CD1c-positive myeloid dendritic cell (primary cell): ENCODE measurements around the gene LZTR1.

Source experiments
- DNase-seq: peaks from one replicate; pipeline ENCODE4 v3.0.0-alpha.2; 2016; ENCODE audit errors: extremely low spot score

Gene LZTR1

DNA sequence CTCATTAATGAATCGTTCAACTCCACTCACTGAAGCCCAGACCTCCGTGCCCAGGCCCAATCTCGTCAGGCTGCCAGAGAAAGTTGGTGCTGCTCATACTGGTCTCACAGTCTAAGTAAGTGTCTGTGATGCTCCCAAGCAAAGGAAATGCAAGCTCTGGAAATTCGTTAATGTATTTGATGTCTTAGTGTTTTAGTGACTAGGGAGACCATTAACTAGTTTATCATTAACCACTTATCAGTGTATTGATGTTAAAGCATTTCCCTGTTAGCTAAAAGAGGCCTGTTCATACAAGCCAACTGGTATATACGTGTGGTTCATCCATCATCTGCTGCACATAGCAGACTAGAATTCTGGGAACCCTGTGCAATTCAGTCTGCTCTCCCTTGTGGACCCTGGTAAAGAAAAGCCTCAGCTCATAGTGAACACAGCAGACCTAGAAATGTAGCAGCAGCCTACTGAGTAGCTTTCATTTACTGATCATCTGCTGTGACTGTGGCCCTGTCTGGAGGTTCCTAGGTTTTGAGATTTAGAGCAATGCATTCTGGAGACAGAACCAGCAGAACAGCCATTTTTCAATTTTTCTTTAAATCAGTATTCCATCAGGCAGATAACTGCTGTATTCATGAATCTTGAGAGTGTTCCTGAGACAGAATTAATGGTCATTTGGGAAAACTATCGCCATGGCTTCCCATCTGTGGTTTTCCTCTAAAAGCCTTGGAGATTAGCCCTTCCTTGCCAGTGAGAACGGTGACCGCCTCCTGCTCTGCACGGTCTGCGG lies 30.8 kb upstream of the LZTR1 start:
- no peak for DNase-seq

DNA sequence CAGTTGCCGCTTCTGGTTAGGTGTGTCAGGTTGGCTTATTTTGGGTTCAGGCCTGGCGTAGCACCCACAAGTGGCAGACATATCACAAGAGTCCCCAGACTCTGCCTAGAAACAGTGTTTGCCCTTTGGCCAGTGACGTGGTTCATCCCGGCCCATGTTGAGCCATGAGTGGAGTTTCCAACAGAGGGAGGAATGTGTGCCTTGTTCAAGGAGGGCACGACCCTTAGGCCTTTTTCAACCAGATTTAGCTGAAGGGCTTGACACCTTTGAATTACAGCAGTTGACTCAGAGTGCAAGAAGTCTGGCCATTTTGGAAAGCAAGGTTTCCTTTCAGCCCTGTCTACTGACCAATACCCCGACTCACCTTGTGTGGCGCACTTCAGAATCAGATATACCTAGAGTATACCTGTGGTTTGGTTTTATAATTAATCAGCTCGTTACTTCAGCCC lies 30.1 kb upstream of the LZTR1 start:
- no peak for DNase-seq

DNA sequence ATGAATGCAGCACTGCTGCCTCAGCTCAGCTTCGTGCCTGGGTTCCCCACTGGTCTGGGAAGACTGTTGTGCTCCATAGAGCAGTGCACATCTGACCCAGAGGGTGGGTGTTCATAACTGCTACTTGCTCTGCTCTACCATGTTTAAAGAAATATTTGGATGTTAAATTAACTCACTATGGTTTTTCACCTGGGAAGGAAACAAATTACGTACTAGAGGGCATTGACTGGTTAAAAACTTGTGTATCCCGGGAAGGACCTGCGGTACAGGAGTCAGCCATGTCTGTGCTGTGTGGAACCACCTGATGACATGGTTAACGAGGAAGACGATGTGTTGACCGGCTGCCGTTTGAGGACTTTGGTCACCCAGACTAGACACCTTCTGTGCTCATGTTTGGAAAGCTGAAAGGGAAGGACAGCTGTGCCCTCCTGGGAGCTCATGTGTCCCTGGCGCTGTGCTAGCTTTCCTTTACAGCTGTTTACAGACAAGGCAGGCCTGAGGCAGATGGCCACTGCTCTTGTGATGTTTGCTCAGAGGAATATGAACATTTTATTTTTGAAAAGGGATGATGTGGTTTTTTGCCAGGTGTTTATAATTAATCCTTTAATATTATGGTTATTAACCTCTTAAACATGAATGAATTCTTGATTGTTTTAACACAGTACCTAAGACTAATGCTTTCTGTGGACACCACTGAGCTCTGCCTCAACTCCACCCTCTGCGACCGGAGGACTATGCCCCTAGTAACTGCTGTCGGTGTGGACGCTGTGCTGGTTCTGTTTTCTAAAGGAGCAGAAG lies 29.4 kb upstream of the LZTR1 start:
- no peak for DNase-seq

DNA sequence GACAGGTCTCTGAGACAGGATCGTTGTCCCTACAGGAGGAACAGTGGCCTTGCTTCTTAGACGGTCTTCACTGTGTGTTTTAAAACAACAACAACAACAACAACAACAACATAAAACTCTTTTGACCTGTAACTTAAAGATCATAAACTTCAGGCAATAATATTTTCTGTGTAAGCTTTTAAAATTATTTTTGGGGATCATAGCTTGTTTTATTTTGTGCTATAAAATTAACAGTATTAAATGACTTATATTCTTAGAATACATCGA lies 28.8 kb upstream of the LZTR1 start:
- DNase-seq = no peak

DNA sequence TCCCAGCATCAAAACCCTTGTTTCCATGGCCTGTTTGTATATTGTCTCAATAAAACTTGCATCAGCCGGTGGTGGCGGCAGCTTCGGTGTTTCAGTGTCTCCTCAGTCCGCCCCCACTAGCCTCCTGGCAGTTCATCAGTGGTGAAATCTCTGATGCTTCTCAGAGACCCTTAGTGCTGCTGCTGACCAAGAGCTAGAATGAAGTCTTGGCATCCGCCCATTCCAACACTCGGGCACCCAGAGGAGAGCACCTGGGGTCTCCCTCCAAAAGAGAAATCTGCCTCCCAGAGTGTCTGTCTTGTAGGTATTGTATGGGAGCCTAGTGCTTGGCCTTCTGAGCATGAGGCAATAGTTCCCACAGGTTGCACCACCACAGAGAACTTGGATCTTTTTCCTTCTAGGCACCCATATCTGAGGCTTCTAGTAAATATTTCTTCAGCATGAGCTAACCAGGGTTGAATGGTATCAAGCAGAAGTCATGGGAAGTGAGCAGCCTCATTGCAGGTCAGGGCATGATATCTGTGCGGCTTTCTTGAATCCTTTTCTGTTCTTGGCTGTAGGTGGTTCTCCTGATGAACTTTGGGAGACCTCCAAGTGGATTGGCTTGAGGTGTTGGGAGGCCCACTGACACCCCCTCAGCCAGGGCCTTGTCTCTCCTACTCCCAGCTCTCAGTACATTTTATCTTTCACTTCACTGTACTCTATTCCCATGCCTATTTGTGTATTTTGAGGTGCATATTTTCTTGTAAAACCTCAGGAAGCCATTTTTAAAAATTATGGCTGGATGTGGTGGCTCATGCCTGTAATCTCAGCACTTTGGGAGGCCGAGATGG lies 28.2 kb upstream of the LZTR1 start:
- no peak for DNase-seq

DNA sequence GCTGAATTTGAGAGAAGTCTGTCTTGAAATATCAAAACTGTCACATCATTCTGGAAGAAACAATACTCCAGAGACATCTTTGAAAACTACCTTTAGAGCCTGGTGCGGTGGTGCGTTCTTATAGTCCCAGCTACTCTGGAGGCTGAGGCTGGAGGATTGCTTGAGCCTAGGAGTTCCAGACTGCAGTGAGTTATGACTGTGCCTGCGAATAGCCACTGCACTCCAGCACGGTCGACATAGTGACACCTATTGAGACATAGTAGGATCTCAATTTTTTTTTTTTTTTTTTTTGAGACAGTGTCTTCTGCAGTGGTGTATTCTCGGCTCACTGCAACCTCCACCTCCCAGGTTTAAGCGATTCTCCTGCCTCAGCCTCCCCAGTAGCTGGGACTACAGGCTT lies 26.5 kb upstream of the LZTR1 start:
- DNase-seq = no peak

DNA sequence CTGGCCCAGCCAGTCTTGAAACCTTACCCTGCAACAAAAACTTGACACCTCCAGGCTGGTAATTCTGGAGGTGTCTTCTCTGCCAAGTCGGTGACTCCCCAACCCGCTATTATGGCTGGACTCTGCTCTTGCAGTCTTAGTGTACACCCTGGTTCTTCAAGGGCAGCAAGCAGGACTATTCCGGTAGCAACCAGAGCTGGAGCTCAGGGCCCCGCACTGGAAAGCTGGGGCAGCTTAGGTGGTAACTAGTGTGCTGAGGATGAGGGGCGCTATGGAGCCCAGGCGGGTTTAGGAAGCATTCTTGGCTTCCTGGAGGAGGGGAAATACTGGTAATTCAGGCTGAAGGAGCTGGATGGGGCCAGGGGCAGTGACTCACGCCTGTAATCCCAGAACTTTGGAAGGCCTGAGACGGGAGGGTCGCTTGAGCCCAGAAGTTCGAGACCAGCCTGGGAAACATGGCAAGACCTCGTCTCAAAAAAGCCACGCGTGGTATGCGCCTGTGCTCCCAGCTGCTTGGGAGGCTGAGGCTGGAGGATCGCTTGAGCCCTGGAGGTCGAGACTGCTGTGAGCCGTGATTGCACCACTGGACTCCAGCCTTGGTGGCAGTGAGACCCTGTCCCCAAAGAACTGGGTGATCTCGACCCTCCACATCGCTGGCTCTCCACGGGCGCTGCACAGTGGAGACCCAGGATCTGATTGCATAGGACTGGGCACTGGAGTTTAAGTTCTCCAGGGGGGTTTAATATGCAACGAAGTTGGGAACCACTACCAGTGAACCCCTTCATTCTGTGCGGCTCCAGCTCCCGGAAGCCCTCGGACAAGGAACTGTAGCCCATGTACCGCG lies 25.6 kb upstream of the LZTR1 start:
- no peak for DNase-seq

DNA sequence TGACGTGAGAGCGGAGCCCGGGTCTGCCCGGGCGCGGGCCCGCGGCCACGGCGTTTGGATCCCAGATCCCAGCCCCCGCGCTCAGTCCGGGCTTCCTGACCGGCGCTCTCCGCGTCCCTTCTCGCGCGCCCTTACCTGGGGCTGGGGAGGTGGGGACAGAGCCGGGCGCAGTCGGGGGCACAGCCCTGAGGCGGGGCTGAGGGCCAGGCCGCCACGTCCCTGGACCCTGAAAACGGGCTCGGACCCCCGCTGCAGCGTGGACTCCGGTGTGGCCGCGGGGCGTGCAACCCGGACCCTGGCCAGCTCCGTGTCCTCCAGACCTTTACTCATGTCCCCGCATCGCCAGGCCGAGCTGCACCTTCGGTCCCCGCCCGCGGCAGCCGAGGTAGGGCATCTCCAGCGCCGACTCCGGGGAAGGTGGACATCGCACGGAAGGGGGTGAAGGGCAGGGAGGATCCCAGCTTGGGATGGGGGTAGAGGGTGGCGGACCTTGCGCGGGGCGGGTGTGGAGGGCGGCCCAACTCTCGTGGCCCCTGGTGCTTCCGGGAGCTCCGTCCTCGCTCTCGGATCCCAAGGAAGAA lies 24.9 kb upstream of the LZTR1 start:
- peak; percentile 54 for DNase-seq

DNA sequence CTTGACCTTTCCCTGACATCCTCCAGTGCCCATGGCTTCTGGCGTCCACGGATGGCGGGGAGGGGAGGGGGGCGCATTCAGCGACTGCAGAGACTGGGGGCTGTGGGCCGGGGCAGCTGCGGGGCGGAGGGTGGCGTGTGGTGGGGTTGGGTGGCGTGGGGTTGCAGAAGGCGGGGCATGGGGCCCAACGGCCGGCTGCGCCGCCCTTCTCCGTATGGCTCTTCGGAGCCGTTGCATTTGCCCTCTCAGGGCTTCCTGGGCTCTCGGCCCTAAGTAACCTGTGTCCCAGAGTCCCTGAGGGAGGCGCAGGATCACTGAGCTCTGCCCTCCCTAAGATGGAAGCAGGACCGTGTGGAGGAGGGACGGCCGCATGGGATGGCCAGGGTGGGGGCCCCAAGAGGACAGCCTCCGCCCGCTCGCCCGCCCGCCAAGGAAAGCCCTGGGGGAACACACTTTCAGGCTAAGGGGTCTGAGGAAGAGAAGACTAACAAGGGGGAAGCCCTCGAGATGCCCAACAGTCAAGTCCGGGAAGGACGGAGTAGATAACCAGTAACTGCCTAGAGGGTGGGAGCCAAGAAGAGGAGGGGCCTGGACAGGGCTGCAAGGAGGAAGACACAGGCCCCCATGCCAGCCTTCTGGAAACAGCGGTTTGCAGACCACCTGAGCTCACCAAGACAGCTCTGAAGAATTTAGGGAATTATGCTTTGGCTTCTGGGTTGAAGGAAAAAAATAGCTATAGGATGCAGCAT lies 24.2 kb upstream of the LZTR1 start:
- peak; percentile 41 for DNase-seq

DNA sequence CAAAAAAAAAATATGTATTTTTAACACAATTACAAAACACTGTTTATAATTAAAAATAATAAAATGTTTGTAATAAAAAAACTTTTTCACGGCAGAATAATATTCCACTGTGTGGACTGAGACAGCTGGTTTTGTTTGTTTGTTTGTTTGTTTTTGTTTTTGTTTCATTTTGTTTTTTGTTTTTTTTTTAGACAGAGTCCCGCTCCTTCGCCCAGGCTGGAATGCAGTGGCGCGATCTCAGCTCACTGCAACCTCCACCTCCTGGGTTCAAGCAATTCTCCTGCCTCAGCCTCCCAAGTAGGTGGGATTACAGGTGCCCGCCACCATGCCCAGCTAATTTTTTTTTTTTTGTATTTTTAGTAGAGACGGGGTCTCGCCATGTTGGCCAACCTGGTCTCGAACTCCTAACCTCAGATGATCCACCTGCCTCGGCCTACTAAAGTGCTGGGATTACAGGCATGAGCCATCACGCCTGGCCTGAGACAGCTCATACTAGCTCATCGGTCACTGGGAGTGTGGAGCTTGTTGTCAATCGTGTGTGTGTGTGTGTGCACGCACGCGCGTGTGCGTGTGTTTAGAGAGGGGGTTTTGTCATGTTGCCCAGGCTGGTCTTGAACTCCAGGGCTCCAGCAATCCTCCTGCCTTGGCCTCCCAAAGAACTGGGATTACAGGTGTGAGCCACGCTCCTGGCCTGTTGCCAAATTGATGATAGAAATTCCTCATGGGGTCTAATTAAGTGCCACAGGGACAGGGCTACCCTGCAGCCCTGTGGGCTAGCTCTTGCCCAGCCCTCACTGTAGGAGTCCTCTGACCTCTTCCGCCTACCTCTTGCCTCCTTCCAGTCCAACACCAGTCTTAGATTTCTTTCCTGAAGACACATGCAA lies 22.3 kb upstream of the LZTR1 start:
- DNase-seq = no peak

DNA sequence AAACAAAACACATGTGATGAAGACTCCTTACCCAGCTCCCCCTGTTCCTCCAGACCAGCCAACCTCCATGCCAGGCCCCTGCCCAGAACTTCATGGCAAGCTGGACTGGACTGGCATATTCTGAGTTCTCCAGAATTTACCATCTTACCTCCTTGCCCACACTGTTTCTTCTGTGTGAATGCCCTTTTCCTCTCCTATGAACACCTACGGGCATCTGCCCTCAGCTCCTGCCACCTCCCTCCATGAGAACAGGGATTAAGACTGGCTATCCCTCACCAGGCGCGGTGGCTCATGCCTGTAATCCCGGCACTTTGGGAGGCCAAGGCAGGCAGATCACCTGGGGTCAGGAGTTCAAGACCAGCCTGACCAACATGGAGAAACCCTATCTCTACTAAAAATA lies 21.5 kb upstream of the LZTR1 start:
- no peak for DNase-seq

DNA sequence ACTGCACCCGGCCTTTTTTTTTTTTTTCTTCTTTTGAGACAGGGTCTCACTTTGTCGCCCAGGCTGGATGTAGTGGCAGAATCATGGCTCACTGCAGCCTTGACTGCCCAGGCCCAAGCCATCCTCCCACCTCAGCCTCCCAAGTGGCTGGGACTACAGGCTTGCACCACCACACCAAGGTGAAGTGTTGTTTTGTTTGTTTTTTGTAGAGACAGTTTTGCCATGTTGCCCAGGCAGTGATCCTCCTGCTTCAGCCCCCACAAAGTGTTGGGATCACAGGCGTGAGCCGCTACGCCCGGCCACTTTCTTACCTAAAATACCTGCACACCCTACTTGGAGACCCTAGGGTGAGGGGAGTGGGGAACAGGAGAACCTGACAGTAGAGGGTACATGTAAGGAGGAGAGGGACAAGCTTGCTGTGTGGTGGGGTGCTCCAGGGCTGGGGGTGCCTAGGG lies 19.6 kb upstream of the LZTR1 start:
- DNase-seq = no peak

DNA sequence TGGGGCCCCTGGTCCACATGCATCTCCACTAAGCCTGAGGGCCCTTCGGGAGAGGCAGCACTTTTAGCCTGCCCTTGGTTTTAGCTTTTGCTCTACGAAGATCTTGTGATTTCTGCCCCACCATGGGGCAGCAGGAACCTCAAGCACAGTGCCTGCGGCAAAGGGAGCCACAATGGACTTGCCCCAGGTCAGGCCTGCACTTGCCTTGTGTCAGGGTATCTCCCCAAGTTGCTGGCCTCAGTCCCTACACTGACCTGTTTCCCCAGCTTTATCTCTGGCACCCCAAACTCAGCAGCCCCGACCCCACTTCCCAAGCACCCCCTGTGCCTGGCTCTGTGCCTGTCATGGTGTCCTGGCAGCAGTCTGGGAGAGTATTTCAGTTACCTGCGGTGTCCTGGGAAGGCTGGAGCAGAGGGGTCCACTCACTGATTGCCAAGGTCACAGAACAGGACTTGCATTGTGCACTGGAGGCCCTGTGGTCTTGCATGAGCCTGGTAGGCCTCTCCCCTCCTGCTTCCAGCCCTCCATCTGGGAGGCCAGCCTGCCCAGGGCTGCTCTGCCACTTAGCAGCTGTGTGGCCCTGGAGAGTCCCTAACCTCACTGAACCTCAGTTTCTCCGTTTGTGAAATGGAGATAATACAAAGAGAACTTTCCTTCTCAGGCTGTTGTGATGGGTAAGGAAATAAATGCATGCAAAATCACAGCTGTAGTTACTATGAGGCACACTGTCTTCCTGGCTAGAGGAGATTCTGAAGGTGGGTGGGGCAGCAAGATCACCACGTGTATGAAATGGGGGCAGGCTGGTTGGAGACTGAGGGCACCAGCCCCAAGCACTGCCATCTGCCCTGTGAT lies 18.7 kb upstream of the LZTR1 start:
- DNase-seq = no peak

DNA sequence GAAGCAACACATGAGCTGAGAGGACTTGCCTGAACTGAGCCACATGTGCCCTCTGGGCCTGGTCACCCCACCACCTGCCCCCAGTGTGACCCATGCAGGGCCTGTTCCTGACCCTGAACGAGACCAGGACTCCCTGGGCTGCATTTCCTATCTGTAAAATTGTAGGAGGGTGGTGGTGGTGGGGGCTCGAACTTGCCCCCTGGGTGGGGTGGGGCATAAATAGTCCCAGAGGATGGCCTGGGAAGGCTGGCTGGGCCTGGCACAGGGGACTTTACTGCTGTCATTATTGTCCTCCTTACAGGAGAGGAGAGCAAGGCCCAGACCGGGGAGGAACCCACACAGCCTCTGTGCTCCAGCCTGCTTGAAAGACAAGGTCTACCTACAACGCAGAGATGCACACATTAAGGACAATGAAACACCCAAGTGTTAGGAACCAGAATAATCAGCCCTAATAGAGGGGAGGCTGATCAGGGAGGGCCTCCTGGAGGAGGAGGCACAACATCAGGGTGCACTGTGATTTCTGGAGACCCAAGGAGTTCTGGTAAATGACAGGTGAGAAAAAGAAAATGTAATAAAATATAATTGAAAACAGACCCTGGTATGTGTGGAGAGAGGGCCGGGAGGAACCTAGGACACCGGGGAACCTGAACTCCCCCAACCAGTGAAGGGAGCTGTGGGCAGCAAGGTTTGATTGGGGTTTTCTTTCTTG lies 17.9 kb upstream of the LZTR1 start:
- no peak for DNase-seq

DNA sequence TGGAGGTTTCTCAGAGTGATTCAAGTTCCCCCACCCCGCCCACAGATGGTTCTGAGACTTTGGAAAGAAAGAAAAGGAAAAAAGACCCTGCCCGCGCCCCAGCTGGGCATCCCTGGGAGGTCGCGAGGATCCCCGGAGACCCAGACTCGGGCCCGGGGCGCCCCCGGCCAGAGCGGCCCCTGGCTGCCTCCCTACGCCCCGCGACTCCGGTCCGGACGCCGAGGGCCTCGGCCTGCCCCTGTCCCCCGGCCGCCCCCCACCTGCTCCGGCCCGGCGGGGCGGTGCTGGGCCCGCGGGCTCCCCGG lies 17.3 kb upstream of the LZTR1 start:
- no peak for DNase-seq

DNA sequence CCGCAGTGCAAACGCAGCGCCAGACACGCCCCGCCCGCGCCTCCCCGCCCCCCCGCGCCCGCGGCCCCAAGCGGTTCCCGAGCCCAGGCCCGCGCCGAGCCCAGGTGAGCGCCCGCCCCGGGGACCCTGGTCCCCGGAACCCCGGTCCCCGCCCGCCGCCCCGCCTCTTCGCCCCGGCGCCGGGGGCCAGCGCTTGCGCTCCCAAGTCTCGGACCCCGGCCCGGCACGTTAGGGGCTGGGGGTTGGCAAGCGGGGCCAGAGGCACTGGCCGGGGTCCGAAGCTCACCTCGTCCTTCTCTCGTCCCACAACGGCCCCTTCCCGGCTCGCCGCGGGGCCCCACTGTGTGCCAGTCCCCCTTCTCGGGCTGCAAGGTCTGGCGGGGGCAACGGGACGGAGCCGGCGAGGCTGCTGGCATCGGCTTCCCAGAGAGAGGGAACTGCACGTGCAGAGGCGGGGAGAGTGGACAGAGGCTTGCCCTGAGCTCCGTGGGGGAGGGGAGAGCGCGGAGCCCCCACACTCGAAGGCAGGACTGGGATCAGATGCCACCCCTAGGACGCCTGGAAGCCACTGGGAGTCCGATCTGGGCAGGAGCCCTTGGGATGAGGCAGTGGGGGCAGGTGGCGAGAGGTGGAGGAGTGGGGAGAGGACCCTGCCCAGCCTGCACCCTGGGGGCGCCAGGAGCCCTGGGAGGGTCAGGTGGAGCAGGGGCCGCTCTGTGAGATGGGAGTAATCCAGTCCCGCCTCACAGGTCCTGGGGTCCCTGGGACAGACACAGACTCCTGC lies 16.8 kb upstream of the LZTR1 start:
- no peak for DNase-seq
